GM21786 (cell line): ENCODE data around the gene FBXL19.

Experiments
- ATAC-seq: cut with Tn5 transposase; IDR thresholded peaks from one replicate; pipeline ENCODE4 v1.9.1; 2021; ENCODE audit not compliant: unreplicated experiment

The FBXL19 gene

GRCh38 chr16:30942426-30942806, 19.0 kb downstream of the FBXL19 start:
- ATAC-seq: no peak

GRCh38 chr16:30944352-30944751, 21.0 kb downstream of the FBXL19 start:
- no peak for ATAC-seq

DNA sequence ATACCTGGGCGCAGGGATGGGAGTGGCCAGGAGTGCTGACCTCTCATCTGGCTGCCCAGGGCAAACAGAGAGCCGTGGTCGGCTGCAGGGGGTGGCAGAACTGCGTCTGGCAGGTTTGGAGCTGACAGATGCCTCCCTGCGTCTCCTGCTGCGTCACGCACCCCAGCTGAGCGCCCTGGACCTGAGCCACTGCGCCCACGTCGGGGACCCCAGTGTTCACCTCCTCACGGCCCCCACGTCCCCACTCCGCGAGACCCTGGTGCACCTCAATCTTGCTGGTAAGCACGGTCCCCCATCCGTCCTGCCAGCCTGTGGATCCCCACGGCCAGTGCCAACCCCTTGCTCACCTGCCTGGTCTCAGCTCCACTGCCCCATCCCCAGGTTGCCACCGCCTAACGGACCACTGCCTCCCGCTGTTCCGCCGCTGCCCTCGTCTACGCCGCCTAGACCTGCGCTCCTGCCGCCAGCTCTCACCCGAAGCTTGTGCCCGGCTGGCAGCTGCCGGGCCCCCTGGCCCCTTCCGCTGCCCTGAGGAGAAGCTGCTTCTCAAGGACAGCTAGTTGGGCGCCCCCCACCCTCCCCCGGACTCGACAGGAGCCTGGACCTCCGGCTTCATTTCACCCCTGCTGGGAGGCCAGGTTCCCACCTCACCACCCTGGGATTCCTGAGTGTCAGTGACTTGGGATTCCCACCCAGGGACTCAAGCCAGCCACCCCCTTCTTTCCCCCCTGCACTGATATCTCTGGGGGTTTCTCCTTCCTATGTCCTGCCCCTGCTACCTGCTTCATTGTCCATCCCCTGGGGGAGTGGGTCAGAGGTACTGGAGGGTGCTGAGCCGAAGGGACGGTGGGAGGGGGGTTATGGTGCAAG, 23.5 kb downstream of the FBXL19 start:
- ATAC-seq: no peak

DNA sequence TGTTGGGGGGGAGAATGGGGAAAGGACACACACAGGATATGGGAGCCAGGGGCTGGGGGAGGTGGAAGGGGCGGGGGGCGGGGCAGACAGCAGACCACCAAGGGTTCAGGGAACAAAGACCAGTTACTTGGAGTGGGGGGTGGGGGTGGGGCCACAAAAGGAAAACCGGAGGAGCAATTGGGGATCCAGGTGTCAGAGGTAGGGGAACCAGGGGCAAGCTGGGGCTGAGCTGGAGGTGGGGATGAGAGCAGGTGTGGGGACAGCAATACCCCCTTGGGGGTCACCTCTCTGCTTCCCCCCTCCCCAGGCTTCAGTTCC, 24.1 kb downstream of the FBXL19 start:
- no peak for ATAC-seq

GRCh38 chr16:30947859-30948666, 24.7 kb downstream of the FBXL19 start:
- no peak for ATAC-seq

DNA sequence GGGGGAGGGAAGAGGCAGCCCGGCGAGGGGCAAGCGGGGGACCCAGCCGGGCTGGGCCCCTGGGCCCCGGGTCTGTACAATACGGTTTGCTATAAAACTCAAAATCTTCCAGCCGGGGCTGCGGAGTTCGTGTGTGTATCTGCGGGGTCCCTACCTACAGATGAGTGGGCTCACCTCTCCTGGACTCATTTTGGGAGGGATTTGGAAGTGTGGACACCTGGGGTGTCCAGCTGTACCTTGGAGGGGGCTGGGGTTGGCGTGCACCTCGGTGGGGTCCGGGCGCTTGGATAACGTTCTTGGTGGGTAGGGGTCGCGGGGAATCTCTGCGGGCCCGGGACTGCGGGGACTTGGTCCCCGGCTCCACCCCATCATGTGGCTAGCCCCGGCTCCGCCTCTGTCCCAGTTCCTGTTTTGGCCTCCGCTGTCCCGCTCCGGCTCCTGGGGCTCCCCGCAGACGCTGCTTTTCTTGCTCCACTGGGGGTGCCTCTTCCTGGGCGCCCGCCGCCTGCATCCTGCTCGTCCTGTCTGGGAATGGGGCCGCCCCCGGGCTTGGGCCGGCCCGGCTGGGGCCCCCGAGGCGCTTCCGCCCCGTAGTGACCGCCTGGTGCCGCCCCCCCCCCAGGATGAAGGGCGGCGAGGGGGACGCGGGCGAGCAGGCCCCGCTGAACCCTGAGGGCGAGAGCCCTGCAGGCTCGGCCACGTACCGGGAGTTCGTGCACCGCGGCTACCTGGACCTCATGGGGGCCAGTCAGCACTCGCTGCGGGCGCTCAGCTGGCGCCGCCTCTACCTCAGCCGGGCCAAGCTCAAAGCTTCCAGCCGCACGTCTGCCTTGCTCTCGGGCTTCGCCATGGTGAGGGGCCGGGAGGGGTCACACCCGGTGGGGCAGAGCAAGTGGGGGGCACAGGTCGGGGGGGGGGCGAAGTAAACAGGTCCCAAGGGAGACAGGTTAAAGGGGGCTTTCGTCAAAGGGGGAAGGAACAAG, 25.6 kb downstream of the FBXL19 start, which contains the start of gene ORAI3:
Gene ORAI3 (plus strand): TSS at position 402 of the 983 bp plus-strand sequence. CDS start 222 bp downstream, at position 624.
- peak; percentile 60 for ATAC-seq

- peak; percentile 57 for ATAC-seq
Measured at GRCh38 chr16:30949650-30950515, 26.5 kb downstream of the FBXL19 start.

DNA sequence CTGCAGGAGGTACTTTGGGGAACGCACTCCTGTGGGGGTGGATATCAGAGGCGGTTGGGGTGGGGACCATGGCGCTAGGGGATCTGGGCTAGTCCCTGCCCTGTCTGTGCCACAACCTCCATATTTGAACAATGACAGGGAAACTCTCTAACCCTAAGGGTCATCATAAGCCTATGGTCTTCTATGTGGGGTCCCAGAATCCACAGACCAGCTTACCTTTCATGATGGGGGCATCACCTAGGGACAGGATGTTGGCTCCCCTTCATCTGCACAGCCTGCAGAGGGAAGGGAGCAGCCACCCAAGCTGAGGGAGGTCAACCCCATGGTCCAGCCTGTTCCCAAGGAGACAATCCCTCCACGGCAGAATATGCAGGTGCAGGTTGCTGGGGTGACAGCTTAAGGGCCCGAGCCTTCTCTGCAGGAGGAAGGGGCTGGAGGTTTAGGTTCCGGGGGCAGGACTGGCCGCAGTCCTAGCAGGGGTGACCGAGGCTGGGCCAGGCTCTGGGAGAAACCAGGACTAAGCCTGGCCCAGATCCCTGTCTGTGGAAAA, 27.2 kb downstream of the FBXL19 start:
- no peak for ATAC-seq

DNA sequence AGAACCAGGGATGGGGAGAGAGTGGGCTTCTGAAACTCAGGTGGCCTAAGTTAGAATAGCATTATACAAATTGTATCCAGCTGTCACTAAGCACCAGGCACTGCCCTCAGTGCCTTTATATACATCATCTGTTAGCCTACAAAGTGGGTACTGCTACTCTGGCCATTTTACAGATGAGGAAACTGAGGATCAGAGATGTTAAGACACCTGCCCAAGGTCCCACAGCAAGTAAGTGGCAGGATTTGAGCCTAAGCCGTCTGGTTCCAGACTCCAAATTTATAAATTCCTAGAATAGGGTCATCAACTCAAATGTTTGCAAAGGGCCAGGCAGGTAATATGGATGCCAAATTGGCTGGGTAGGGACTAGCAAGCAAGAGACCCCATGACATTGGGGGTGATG, 27.8 kb downstream of the FBXL19 start:
- no peak for ATAC-seq

DNA sequence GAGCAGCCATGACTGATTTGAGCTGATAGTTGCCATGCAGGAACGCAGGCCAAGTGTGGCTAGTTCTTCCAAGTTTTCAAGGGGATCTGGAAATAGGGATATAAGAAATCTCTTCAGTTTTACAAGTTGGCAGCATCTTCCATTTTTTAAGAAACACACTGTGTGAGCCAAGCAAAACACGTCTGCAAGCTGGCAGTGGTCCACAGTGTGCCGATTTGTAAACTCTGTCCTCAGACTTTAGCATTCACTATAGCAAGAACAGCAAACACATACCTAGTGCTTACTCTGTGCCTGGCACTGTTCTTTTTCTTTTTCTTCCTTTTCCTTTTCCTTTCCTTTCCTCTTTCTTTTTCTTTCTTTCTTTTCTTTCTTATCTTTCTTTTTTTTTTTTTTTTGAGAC, 28.4 kb downstream of the FBXL19 start:
- no peak for ATAC-seq

- no peak for ATAC-seq
Measured at GRCh38 chr16:30953111-30953510, 29.7 kb downstream of the FBXL19 start.

DNA sequence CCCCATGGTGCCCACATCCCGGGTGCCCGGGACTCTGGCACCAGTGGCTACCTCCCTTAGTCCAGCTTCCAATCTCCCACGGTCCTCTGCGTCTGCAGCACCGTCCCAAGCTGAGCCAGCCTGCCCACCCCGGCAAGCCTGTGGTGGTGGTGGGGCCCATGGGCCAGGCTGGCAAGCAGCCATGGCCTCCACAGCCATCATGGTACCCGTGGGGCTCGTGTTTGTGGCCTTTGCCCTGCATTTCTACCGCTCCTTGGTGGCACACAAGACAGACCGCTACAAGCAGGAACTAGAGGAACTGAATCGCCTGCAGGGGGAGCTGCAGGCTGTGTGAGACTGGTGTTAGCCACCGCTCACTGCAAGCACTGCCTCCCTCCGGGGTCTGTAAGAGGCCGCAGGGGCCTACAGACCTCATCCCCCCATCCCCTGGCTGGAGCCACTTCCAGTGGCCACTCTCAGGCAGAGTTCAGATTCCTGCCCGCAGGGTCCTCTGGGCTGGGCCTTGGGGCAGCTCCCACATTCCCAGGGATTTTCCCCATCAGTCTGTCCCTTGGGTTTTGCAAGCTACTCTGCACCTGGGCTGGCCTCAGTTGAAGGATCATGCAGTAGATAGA, 30.2 kb downstream of the FBXL19 start:
- ATAC-seq: no peak

DNA sequence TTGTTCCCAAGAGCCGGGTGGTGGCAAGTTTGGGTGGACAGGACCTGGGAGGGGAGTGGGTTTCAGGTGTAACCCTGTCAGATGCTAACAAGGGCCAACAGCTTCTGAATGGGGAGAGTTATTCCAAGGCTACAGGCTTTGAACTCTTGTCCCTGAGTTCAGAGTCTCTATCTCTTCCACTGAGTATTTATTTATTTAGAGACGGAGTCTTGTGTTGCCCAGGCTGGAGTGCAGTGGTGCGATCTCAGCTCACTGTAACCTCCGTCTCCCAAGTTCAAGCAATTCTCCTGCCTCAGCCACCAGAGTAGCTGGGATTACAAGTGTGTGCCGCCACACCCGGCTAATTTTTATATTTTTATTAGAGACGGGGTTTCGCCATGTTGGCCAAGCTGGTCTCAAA, 31.6 kb downstream of the FBXL19 start:
- ATAC-seq: no peak

DNA sequence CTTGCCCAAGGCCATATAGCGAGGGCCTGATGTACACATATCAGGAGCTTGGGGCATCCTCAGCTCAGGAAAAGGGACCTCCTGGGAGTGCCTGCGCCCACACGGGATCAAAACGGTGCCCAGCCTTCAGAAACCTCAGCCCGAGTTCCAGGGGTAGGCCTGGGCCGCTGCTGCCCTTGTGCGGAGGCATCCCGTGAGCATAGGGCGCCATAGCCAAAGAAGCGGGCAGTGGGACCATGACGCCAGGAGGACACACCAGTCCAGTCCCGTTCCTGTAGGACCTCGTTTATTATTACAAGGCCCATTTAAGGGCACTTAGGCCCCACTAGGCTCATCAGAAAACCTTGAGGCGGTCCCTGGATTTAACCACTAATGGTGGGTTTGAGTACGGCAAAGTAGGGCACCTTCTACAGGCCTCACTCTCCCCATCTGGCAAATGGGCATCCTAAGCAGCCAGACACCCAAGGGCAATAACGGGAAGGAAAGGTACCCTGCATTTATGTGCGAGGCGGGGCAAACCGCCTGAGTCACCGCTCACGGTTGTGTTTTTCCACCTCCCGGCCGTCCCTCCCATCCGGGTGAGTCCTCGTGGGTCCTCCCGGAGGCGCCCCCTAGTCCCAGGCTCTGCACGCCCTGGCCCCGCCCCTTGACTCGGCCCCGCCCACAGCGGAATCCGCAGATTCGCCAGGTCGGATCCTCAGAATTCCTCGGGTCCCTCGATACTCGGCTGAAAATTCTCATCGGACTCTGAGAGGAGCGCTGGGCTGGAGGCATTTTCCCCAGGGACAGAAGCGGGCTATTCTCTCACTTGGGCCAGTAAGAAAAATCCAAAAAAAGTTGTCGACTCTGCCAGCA, 33.5 kb downstream of the FBXL19 start:
- no peak for ATAC-seq

GRCh38 chr16:30957456-30958174, 34.2 kb downstream of the FBXL19 start, which contains the start of gene SETD1A:
SETD1A (plus strand) TSS chr16:30957754; CDS start chr16:30958732, 978 bp downstream.
- ATAC-seq: peak; percentile 67

DNA sequence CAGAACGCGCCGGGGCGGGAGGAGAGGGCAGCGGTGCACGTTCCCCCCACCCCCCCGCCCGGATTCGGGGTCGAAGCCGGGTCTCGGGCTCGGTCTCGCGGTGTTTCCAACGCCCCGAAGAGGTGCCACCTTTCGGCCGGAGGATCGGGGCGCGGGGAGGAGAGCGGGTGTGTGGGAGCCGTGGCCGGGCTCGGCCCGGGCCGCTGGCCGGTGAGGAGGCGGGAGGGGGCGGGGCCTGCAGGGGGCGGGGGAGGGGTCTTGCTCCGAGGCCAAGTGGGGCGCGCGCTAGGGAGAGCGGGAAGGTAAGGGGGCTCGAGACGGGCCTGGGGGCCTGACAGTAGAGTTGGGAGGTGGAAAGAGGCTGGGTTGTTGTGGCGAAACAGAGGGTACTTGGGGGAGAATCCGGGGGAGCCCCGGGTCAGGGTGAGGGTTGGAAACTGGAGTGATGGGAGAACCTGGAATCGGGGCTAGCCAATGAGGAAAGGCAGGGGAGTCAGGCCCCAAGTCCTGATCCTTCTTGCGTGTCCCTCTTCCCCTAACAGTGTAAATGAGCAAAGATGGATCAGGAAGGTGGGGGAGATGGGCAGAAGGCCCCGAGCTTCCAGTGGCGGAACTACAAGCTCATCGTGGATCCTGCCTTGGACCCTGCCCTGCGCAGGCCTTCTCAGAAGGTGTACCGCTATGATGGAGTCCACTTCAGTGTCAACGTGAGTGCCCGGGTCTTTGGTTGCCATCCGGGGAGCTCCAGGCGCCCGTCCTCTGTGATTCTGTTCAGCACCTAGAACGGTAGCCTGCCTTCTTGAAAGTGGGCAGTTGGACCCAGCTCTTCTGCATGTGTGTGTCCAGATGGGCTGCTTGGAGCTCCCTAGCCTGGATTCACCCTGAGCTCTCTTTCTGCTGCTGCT, 35.1 kb downstream of the FBXL19 start:
- peak; percentile 19 for ATAC-seq

DNA sequence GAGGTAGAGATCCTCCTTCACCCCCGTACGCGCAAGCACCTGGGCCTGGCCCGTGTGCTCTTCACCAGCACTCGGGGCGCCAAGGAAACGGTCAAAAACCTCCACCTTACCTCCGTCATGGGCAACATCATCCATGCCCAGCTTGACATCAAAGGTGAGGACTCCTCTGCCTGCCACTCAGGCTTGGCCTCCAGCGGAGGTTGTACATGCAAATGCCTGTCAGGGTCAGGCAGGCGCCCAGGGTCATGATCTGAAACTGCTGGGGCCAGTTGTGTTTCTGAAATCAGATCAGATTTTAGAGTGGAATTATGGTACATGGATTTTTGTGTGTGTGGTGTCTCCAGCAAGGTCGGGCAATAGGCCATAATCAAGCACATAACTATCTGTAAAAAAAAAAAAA, 38.0 kb downstream of the FBXL19 start:
- no peak for ATAC-seq
